H9 (cell line): Measurements from ENCODE around the gene PHF10. TPM values are rescaled to one million over a fixed set of nuclear protein-coding genes. Genes with fewer than 3 reads are reported as not detected.

Experiments
- DNase-seq: peaks from one replicate; pipeline ENCODE4 v3.0.0-alpha.2; 2017
- H2AFZ ChIP-seq: one replicate; pipeline ENCODE4 v1.6.1; 2013; ENCODE audit warnings: mild to moderate bottlenecking, low read length, control low read depth, moderate library complexity
- H2AK5ac ChIP-seq: 2 replicates; pipeline ENCODE4 v1.6.1; 2013; ENCODE audit warnings: low read length, control low read depth, mixed read lengths; ENCODE audit not compliant: insufficient read length
- H2BK120ac ChIP-seq: one replicate; pipeline ENCODE4 v1.6.1; 2013; ENCODE audit warnings: low read depth, mild to moderate bottlenecking, low read length, control low read depth, inconsistent platforms; ENCODE audit not compliant: poor library complexity, severe bottlenecking
- H2BK12ac ChIP-seq: 2 replicates; pipeline ENCODE4 v1.6.1; 2013; ENCODE audit warnings: low read length, control low read depth, mixed read lengths, low read depth; ENCODE audit not compliant: insufficient read length
- H2BK15ac ChIP-seq: 2 replicates; pipeline ENCODE4 v1.6.1; 2013; ENCODE audit warnings: low read depth, low read length, control low read depth
- H2BK20ac ChIP-seq: one replicate; pipeline ENCODE4 v1.6.1; 2013; ENCODE audit warnings: low read depth, mild to moderate bottlenecking, low read length, control low read depth, inconsistent platforms; ENCODE audit not compliant: poor library complexity, severe bottlenecking
- H2BK5ac ChIP-seq: 2 replicates; pipeline ENCODE4 v1.6.1; 2013; ENCODE audit warnings: low read length, control low read depth, mixed read lengths; ENCODE audit not compliant: insufficient read length
- H3K14ac ChIP-seq: 2 replicates; pipeline ENCODE4 v1.6.1; 2013; ENCODE audit warnings: low read length, control low read depth; ENCODE audit not compliant: insufficient read depth
- H3K18ac ChIP-seq: 2 replicates; pipeline ENCODE4 v1.6.1; 2013; ENCODE audit warnings: low read depth, mild to moderate bottlenecking, mixed read lengths, low read length, control low read depth; ENCODE audit not compliant: insufficient read length
- H3K23ac ChIP-seq: 2 replicates; pipeline ENCODE4 v1.6.1; 2013; ENCODE audit warnings: low read length, control low read depth, mixed read lengths, low read depth; ENCODE audit not compliant: insufficient read length
- H3K23me2 ChIP-seq: 2 replicates; pipeline ENCODE4 v1.6.1; 2013; ENCODE audit warnings: low read depth, mild to moderate bottlenecking, mixed read lengths, low read length, control low read depth; ENCODE audit not compliant: insufficient read length, poor library complexity, severe bottlenecking
- H3K27ac ChIP-seq: 2 replicates; pipeline ENCODE4 v1.5.1; 2013; ENCODE audit warnings: low read length, control low read depth, mixed read lengths, low read depth; ENCODE audit not compliant: insufficient read length
- H3K27me3 ChIP-seq: 2 replicates; pipeline ENCODE4 v1.6.1; 2013; ENCODE audit warnings: low read length, control low read depth, inconsistent platforms; ENCODE audit not compliant: insufficient read depth
- H3K4ac ChIP-seq: 2 replicates; pipeline ENCODE4 v1.6.1; 2013; ENCODE audit warnings: low read depth, mild to moderate bottlenecking, control low read depth, inconsistent platforms, low read length, moderate library complexity
- H3K4me1 ChIP-seq: 2 replicates; pipeline ENCODE4 v1.6.1; 2013; ENCODE audit warnings: low read length, control low read depth, inconsistent platforms; ENCODE audit not compliant: insufficient read depth
- H3K4me2 ChIP-seq: 2 replicates; pipeline ENCODE4 v1.6.1; 2013; ENCODE audit warnings: low read length, control low read depth, mixed read lengths; ENCODE audit not compliant: insufficient read length, insufficient read depth
- H3K56ac ChIP-seq: 2 replicates; pipeline ENCODE4 v1.6.1; 2013; ENCODE audit warnings: low read depth, mild to moderate bottlenecking, mixed read lengths, low read length, control low read depth; ENCODE audit not compliant: insufficient read length
- H3K79me1 ChIP-seq: 2 replicates; pipeline ENCODE4 v1.6.1; 2013; ENCODE audit warnings: low read depth, mild to moderate bottlenecking, moderate library complexity, low read length, control low read depth, inconsistent platforms; ENCODE audit not compliant: insufficient read depth, poor library complexity, severe bottlenecking
- H3K79me2 ChIP-seq: 2 replicates; pipeline ENCODE4 v1.6.1; 2013; ENCODE audit warnings: low read length, control low read depth, inconsistent platforms; ENCODE audit not compliant: insufficient read depth
- H3K9ac ChIP-seq: 2 replicates; pipeline ENCODE4 v1.6.1; 2013; ENCODE audit warnings: low read length, control low read depth, mixed read lengths; ENCODE audit not compliant: insufficient read length; ENCODE audit errors: extremely low read depth
- H3K9me3 ChIP-seq: one replicate; pipeline ENCODE4 v1.6.1; 2013; ENCODE audit warnings: low read depth, low read length, inconsistent platforms; ENCODE audit not compliant: control insufficient read depth
- H3T11ph ChIP-seq: one replicate; pipeline ENCODE4 v1.6.1; 2013; ENCODE audit warnings: mild to moderate bottlenecking, low read length, control low read depth, inconsistent platforms
- H4K20me1 ChIP-seq: one replicate; pipeline ENCODE4 v1.6.1; 2013; ENCODE audit not compliant: control insufficient read depth, insufficient read length, insufficient read depth
- H4K5ac ChIP-seq: 2 replicates; pipeline ENCODE4 v1.6.1; 2013; ENCODE audit warnings: low read depth, mild to moderate bottlenecking, mixed read lengths, low read length, control low read depth; ENCODE audit not compliant: insufficient read length
- H4K8ac ChIP-seq: replicated peaks from 2 replicates; pipeline ENCODE4 v1.6.1; 2013; ENCODE audit warnings: low read length, control low read depth, mixed read lengths, low read depth; ENCODE audit not compliant: insufficient read length
- H4K91ac ChIP-seq: 2 replicates; pipeline ENCODE4 v1.6.1; 2013; ENCODE audit warnings: low read depth, mild to moderate bottlenecking, moderate library complexity, mixed read lengths, low read length, control low read depth; ENCODE audit not compliant: insufficient read length
- H3K27ac Mint-ChIP-seq, 3 experiments: 2 replicates in 2 of 3; 3 replicates in 1 of 3; pipeline ENCODE4 v1.8.0; 2020 to 2021; ENCODE audit warnings: mixed read lengths in 3 of 3, mild to moderate bottlenecking in 1 of 3, moderate library complexity in 1 of 3
- H3K27me3 Mint-ChIP-seq: 2 replicates; pipeline ENCODE4 v1.8.0; 2021; ENCODE audit warnings: low read depth, mild to moderate bottlenecking, moderate library complexity, mixed read lengths
- H3K36me3 Mint-ChIP-seq, 3 experiments: 2 replicates in 2 of 3; 3 replicates in 1 of 3; pipeline ENCODE4 v1.8.0; 2020 to 2021; ENCODE audit warnings: low read depth in 3 of 3, mixed read lengths in 3 of 3; ENCODE audit not compliant: insufficient read depth in 1 of 3
- H3K4me1 Mint-ChIP-seq, 2 experiments: 2 replicates each; pipeline ENCODE4 v1.8.0; 2020; ENCODE audit warnings: mixed read lengths in 2 of 2
- H3K4me3 Mint-ChIP-seq, 2 experiments: 2 replicates in 1 of 2; 3 replicates in 1 of 2; pipeline ENCODE4 v1.8.0; 2020 to 2021; ENCODE audit warnings: mild to moderate bottlenecking in 2 of 2, mixed read lengths in 2 of 2, moderate library complexity in 1 of 2
- H3K9me3 Mint-ChIP-seq, 2 experiments: 2 replicates in 1 of 2; 3 replicates in 1 of 2; pipeline ENCODE4 v1.8.0; 2020; ENCODE audit warnings: mild to moderate bottlenecking in 2 of 2, mixed read lengths in 2 of 2, moderate library complexity in 1 of 2
- WGBS: extraction: QIAGEN DNeasy Blood & Tissue Kit; methylation state at CpG from one replicate; pipeline ENCODE4 v1.1.7; 2013; ENCODE audit warnings: missing lambda C conversion rate, low lambda C conversion rate, mixed read lengths; ENCODE audit not compliant: insufficient read length; ENCODE audit errors: extremely low coverage; 5-methylcytosine and 5-hydroxymethylcytosine counted together
- total RNA-seq: library from RNA; stranded (reverse); gene quantifications from 2 replicates; pipeline ENCODE4 v1.2.1, GENCODE V29; 2021
- TF ChIP-seq, protein P1 (sequence below): fragments of 200-600 bp; sonication (generic); conservative IDR thresholded peaks from 3 replicates; pipeline ENCODE4 v1.8.0; 2021; ENCODE audit warnings: antibody characterized with exemption, mild to moderate bottlenecking

The PHF10 gene
- total RNA-seq, 1 experiment from 2014 or later = 59.0 TPM

DNA sequence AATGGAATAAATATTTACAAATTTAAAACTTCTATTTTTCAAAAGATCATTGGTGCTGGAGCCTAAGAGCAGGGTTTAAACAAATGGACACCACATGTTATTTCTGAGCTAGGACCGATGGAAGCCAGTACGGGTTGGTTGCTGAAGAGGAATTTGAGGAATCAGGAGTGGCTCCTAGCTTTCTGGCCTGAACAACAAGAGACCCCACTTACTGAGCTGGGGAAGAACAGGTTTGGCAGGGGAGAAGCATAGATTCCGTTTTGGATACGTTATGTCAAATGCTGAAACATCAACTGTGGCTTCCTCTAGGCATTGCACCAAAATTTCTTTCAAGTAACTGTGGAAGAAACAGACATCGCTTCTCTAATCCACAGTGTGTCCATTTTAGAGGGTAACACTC, 29.2 kb downstream of the PHF10 start:
- H3K27ac Mint-ChIP-seq = no peak overlapping the region
- Histone ChIP-seq H3K56ac (no peak overlapping the region), H2BK12ac (no peak overlapping the region), H3K27ac (no peak overlapping the region), H3K14ac (no peak overlapping the region), H2BK5ac (no peak overlapping the region), H4K5ac (no peak overlapping the region), H3K27me3 (no peaks in the 10 kb centered on the region), H2BK20ac (no peak overlapping the region), H3K4ac (no peak overlapping the region), H3K4me2 (no peak overlapping the region), H4K91ac (no peak overlapping the region), H3K79me2 (peaks cover 14% of the 10 kb centered on the region; the same call in 1 of the 2 replicates), H2AFZ (no peak overlapping the region), H3K23me2 (no peaks in the 10 kb centered on the region), H4K20me1 (no peaks in the 10 kb centered on the region), H2BK120ac (no peak overlapping the region), H2BK15ac (no peak overlapping the region), H3K9me3 (no peaks in the 10 kb centered on the region), H2AK5ac (no peak overlapping the region), H3K23ac (no peak overlapping the region), H3T11ph (no peak overlapping the region), H3K9ac (no peak overlapping the region), H3K79me1 (peaks cover 12% of the 10 kb centered on the region), H4K8ac (no peak overlapping the region), H3K4me1 (peaks cover 4% of the 10 kb centered on the region), H3K18ac (no peak overlapping the region)
- H3K9me3 Mint-ChIP-seq = peaks cover 0 to 12% of the 10 kb centered on the region in 2 experiments; a peak in 3 of 5 replicates
- WGBS = no CpG with 5 or more reads among the region's 5 CpGs
- H3K4me1 Mint-ChIP-seq = peaks cover 11 to 26% of the 10 kb centered on the region in 2 experiments
- H3K27me3 Mint-ChIP-seq = no peaks in the 10 kb centered on the region
- DNase-seq = no peak
- TF ChIP-seq, protein P1, sequence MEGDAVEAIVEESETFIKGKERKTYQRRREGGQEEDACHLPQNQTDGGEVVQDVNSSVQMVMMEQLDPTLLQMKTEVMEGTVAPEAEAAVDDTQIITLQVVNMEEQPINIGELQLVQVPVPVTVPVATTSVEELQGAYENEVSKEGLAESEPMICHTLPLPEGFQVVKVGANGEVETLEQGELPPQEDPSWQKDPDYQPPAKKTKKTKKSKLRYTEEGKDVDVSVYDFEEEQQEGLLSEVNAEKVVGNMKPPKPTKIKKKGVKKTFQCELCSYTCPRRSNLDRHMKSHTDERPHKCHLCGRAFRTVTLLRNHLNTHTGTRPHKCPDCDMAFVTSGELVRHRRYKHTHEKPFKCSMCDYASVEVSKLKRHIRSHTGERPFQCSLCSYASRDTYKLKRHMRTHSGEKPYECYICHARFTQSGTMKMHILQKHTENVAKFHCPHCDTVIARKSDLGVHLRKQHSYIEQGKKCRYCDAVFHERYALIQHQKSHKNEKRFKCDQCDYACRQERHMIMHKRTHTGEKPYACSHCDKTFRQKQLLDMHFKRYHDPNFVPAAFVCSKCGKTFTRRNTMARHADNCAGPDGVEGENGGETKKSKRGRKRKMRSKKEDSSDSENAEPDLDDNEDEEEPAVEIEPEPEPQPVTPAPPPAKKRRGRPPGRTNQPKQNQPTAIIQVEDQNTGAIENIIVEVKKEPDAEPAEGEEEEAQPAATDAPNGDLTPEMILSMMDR = no peak
- H3K36me3 Mint-ChIP-seq = peaks cover 47 to 59% (median 50%) of the 10 kb centered on the region in 3 experiments
- no peak overlapping the region for H3K4me3 Mint-ChIP-seq
